DOHH2 (cell line): Measurements from ENCODE around the gene EGFLAM.

Source experiments
- H3F3A ChIP-seq: fragments of 200-600 bp; sonication (generic), shearing (Covaris generic); 2 replicates; pipeline ENCODE4 v1.6.0; 2016; ENCODE audit warnings: antibody characterized with exemption, mild to moderate bottlenecking; ENCODE audit not compliant: control insufficient read depth, insufficient read depth
- H3K27ac ChIP-seq: fragments of 200-600 bp; sonication (generic); 2 replicates; pipeline ENCODE4 v1.5.1; 2014; ENCODE audit warnings: low read depth, mild to moderate bottlenecking, low read length, moderate library complexity
- H3K27me3 ChIP-seq: fragments of 200-600 bp; sonication (generic); 2 replicates; pipeline ENCODE4 v1.6.1; 2014; ENCODE audit warnings: mild to moderate bottlenecking, low read length, mixed read lengths; ENCODE audit not compliant: control insufficient read depth
- H3K36me3 ChIP-seq: fragments of 200-600 bp; sonication (generic); 2 replicates; pipeline ENCODE4 v1.6.1; 2014; ENCODE audit warnings: mild to moderate bottlenecking, low read length, moderate library complexity, mixed read lengths; ENCODE audit not compliant: control insufficient read depth
- H3K4me1 ChIP-seq: fragments of 200-600 bp; sonication (generic); 2 replicates; pipeline ENCODE4 v1.6.1; 2014; ENCODE audit warnings: mild to moderate bottlenecking, low read length, mixed read lengths; ENCODE audit not compliant: control insufficient read depth
- H3K4me2 ChIP-seq: fragments of 200-600 bp; sonication (generic); 2 replicates; pipeline ENCODE4 v1.6.0; 2014; ENCODE audit warnings: mild to moderate bottlenecking, low read length, moderate library complexity
- H3K4me3 ChIP-seq: fragments of 200-600 bp; sonication (generic); 2 replicates; pipeline ENCODE4 v1.5.1; 2014; ENCODE audit warnings: mild to moderate bottlenecking, low read length, mixed read lengths
- H3K79me2 ChIP-seq: fragments of 200-600 bp; sonication (generic); 2 replicates; pipeline ENCODE4 v1.6.1; 2014; ENCODE audit warnings: mild to moderate bottlenecking, low read length, mixed read lengths; ENCODE audit not compliant: control insufficient read depth
- H3K9me2 ChIP-seq: fragments of 200-600 bp; sonication (generic); replicated peaks from 2 replicates; pipeline ENCODE4 v1.6.1; 2014; ENCODE audit warnings: mild to moderate bottlenecking, low read length, mixed read lengths; ENCODE audit not compliant: control insufficient read depth
- H3K9me3 ChIP-seq: fragments of 200-600 bp; sonication (generic); 2 replicates; pipeline ENCODE4 v1.6.1; 2014; ENCODE audit warnings: antibody characterized with exemption, low read length, mixed read lengths; ENCODE audit not compliant: control insufficient read depth, insufficient read depth
- H4K20me1 ChIP-seq: fragments of 200-600 bp; sonication (generic); 2 replicates; pipeline ENCODE4 v1.6.0; 2014; ENCODE audit warnings: low read depth, mild to moderate bottlenecking, antibody characterized with exemption, low read length, moderate library complexity; ENCODE audit not compliant: control insufficient read depth, insufficient read depth
- EZH2phosphoT487 ChIP-seq: fragments of 200-600 bp; sonication (generic); IDR thresholded peaks from 2 replicates; pipeline ENCODE4 v1.6.1; 2017; ENCODE audit warnings: borderline replicate concordance, mild to moderate bottlenecking, antibody characterized with exemption, low read length, moderate library complexity, mixed read lengths
- TF ChIP-seq, protein P1 (sequence below): fragments of 200-600 bp; sonication (generic); IDR thresholded peaks from one replicate; pipeline ENCODE4 v1.5.1; 2014; ENCODE audit warnings: antibody characterized with exemption, mild to moderate bottlenecking, low read depth, low read length; ENCODE audit not compliant: poor library complexity, severe bottlenecking

EGFLAM gene

DNA sequence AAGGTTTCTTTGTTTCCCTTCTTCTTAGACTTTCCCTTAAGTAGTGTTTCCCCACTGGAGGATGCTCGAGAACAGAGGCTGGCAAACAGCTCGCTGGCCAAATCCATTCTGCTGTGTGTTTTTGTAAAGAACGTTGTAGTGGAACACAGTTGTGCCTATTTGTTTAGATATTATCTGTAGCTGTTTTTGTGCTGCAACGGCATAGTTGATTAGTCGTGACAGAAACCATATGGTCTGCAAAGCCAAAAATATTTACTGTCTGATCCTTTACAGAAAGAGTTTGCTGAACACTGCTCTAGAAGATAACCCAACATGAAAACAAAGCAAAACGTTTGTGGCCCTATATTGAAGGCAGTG is 47.0 kb upstream of the EGFLAM start:
- no peaks in the 10 kb centered on the region for H3K9me2 ChIP-seq
- no peaks in the 10 kb centered on the region for H3K4me1 ChIP-seq
- TF ChIP-seq, protein P1, sequence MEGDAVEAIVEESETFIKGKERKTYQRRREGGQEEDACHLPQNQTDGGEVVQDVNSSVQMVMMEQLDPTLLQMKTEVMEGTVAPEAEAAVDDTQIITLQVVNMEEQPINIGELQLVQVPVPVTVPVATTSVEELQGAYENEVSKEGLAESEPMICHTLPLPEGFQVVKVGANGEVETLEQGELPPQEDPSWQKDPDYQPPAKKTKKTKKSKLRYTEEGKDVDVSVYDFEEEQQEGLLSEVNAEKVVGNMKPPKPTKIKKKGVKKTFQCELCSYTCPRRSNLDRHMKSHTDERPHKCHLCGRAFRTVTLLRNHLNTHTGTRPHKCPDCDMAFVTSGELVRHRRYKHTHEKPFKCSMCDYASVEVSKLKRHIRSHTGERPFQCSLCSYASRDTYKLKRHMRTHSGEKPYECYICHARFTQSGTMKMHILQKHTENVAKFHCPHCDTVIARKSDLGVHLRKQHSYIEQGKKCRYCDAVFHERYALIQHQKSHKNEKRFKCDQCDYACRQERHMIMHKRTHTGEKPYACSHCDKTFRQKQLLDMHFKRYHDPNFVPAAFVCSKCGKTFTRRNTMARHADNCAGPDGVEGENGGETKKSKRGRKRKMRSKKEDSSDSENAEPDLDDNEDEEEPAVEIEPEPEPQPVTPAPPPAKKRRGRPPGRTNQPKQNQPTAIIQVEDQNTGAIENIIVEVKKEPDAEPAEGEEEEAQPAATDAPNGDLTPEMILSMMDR = no peak
- TF ChIP-seq EZH2phosphoT487 = no peak

DNA sequence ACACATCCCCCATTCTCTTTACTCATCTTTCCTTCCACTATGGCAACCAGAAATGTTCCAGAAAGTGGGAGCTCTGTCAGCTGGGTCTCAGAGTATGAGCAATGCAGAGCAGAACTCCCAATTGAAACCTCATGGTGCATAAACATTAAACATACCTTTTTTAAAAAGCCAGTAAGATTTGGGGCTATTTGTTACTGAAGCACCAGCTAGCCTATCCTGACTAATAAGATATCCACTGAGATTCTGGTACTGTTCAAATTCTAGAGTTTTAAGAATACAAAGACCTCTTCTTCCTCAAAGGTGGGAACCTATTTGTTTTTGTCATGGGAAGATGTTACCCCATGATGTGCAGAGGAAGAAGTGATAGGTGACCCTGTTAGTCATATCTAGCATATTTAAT is 46.1 kb upstream of the EGFLAM start:
- no peaks in the 10 kb centered on the region for H3K9me3 ChIP-seq
- no peak overlapping the region for H3K4me2 ChIP-seq
- no peak overlapping the region for H3K27ac ChIP-seq
- no peaks in the 10 kb centered on the region for H3K79me2 ChIP-seq
- no peaks in the 10 kb centered on the region for H3K9me2 ChIP-seq
- H3K4me1 ChIP-seq = no peaks in the 10 kb centered on the region
- H3F3A ChIP-seq = no peaks in the 10 kb centered on the region
- no peaks in the 10 kb centered on the region for H4K20me1 ChIP-seq
- no peaks in the 10 kb centered on the region for H3K36me3 ChIP-seq
- no peak overlapping the region for H3K4me3 ChIP-seq
- TF ChIP-seq, protein P1 = no peak
- TF ChIP-seq EZH2phosphoT487 = no peak
- H3K27me3 ChIP-seq = no peaks in the 10 kb centered on the region

More for the DNA sequence above, 47.0 kb upstream of the EGFLAM start:
- Histone ChIP-seq H3K27me3 (no peaks in the 10 kb centered on the region), H3K79me2 (no peaks in the 10 kb centered on the region), H3K4me2 (no peak overlapping the region), H4K20me1 (no peaks in the 10 kb centered on the region), H3K36me3 (no peaks in the 10 kb centered on the region), H3F3A (no peaks in the 10 kb centered on the region), H3K4me3 (no peak overlapping the region), H3K9me3 (no peaks in the 10 kb centered on the region), H3K27ac (no peak overlapping the region)

DNA sequence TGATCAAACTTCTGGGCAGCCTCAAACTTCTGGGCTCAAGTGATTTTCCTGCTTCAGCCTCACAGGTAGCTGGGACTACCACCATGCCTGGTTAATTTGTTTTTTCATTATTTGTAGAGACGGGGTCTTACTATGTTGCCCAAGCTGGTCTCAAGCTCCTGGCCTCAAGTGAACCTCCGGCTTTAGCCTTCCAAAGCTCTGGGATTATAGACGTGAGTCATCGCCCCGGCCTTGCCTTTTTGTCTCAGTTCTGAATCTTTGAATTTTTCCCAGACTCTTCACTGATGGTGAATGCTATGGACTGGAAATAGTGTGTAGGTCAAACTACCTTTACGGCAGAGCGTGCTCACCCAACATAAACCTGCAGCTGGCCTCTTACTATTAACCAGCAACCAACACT is 32.3 kb upstream of the EGFLAM start:
- H3K4me2 ChIP-seq = no peak overlapping the region
- TF ChIP-seq EZH2phosphoT487 = no peak
- TF ChIP-seq, protein P1 = no peak
- no peaks in the 10 kb centered on the region for H3K79me2 ChIP-seq
- H3K4me3 ChIP-seq = no peak overlapping the region
- H3K27me3 ChIP-seq = no peaks in the 10 kb centered on the region
- no peaks in the 10 kb centered on the region for H3K36me3 ChIP-seq
- no peak overlapping the region for H3K27ac ChIP-seq
- no peaks in the 10 kb centered on the region for H3K4me1 ChIP-seq
- H3K9me3 ChIP-seq = no peaks in the 10 kb centered on the region
- no peaks in the 10 kb centered on the region for H3F3A ChIP-seq
- no peaks in the 10 kb centered on the region for H3K9me2 ChIP-seq
- H4K20me1 ChIP-seq = no peaks in the 10 kb centered on the region

DNA sequence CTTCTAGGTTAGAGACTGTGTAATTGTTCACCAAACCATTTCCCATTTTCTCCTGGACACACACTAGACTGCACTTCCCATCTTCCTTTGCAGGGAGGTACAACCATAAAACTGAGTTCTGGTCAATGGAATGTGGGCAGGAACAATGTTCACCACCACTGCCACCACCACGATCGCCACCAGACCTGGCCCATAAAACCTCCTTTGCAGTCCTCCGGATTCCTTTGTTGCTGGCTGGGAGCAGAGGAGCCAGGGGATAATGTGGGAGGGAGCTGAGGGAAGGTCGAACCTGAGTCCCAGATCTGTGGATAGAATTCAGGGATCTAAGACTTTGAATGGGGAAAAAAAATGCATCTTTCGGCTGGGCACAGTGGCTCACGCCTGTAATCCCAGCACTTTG is 29.4 kb upstream of the EGFLAM start:
- TF ChIP-seq, protein P1 = no peak
- no peak for TF ChIP-seq EZH2phosphoT487
- H3K27ac ChIP-seq = no peak overlapping the region

More for the DNA sequence above, 29.4 kb upstream of the EGFLAM start:
- H3K9me3 ChIP-seq = no peaks in the 10 kb centered on the region
- no peaks in the 10 kb centered on the region for H3K4me1 ChIP-seq
- no peaks in the 10 kb centered on the region for H4K20me1 ChIP-seq
- no peak overlapping the region for H3K4me3 ChIP-seq
- no peaks in the 10 kb centered on the region for H3K36me3 ChIP-seq
- H3K4me2 ChIP-seq = no peak overlapping the region
- H3K27me3 ChIP-seq = no peaks in the 10 kb centered on the region
- no peaks in the 10 kb centered on the region for H3K9me2 ChIP-seq
- H3K79me2 ChIP-seq = no peaks in the 10 kb centered on the region
- no peaks in the 10 kb centered on the region for H3F3A ChIP-seq
